Measurements from ENCODE around the gene SPAG16.

Gene SPAG16

DNA sequence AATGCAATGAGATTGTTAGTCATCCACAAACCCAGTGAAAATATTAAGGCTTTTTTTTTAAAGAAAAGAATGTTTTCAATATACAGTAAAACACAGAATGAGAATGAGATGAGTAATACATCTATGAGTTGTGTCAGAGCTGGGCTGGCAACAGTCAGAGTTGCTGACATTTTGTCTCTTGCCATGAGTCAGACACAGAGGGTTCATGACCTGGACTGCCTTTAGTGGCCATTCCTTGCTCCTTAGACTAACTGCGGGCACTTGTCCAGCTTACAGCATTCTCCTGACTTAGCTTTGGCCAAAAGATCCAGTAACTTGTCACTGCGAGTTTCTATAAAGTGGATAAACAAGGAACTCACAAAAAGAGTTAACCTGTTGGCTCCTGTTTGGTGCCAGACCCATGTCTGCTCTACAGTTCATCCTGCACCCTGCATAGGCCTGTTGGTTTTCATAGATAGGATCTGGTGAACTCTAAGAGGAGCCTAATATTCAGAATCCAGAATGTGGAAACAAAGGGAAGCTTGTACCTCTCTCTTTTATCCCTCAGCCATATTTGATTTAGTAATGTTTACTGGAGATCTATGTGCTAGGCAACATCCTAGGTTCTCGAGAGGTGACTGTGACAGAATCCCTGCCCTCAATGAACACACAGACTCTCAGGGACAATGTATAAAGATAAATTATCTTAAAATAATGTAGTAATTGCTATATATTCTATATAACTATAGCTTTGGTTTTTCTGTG is 735.1 kb downstream of the SPAG16 start:
- Histone ChIP-seq H3K27me3 (ENCODE audit: insufficient read depth, poor library complexity, severe bottlenecking) (no peaks in the 10 kb centered on the region), H3K4me3 (replicated peaks; ENCODE audit: insufficient read depth, low read length) (no peak overlapping the region), H3K27ac (replicated peaks) (no peak overlapping the region)
- no peak for TF ChIP-seq CTCF (IDR thresholded peaks at IDR 0.05; ENCODE audit: insufficient read depth, low read length)
- TF ChIP-seq SPI1 (IDR thresholded peaks at IDR 0.05; ENCODE audit: borderline replicate concordance, low read depth): no peak
- TF ChIP-seq REST (IDR thresholded peaks at IDR 0.05; ENCODE audit: insufficient replicate concordance, low read depth): no peak
- no peak for TF ChIP-seq GABPA (IDR thresholded peaks at IDR 0.05; ENCODE audit: low read depth)
- TF ChIP-seq POLR2AphosphoS5 (IDR thresholded peaks at IDR 0.05; ENCODE audit: low read depth): no peak
- no peak for DNase-seq (ENCODE audit: low read depth in 1 of 2, low spot score in 1 of 2)

DNA sequence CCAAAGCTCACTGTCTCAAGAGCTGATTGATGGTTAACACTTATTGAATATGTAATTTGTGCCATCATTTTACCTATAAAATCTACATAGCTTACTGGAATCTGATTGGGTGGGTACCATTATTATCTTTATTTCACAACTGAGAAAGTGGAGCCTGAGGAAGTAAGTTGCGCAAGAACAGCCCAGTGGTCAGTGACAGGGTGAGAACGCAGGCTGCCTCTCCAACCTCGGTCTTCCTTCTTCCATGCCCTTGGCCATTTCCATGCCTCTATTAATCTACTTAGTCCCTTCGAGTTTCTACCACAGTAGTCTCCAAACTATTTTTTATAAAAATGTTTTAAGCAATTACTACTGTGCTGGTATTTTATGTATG is 735.7 kb downstream of the SPAG16 start:
- Histone ChIP-seq H3K27me3 (ENCODE audit: insufficient read depth, poor library complexity, severe bottlenecking) (no peaks in the 10 kb centered on the region), H3K4me3 (replicated peaks; ENCODE audit: insufficient read depth, low read length) (no peak overlapping the region), H3K27ac (replicated peaks) (no peak overlapping the region)
- DNase-seq (ENCODE audit: low read depth in 1 of 2, low spot score in 1 of 2): no peak
- TF ChIP-seq REST (IDR thresholded peaks at IDR 0.05; ENCODE audit: insufficient replicate concordance, low read depth): no peak
- no peak for TF ChIP-seq CTCF (IDR thresholded peaks at IDR 0.05; ENCODE audit: insufficient read depth, low read length)

GRCh38 chr2:214029190-214029589 is 744.9 kb downstream of the SPAG16 start:
- H3K4me3 ChIP-seq (replicated peaks; ENCODE audit: insufficient read depth, low read length): no peak overlapping the region
- DNase-seq (ENCODE audit: low read depth in 1 of 2, low spot score in 1 of 2): no peak
- H3K27me3 ChIP-seq (ENCODE audit: insufficient read depth, poor library complexity, severe bottlenecking): no peaks in the 10 kb centered on the region
- no peak overlapping the region for H3K27ac ChIP-seq (replicated peaks)
- TF ChIP-seq CTCF (IDR thresholded peaks at IDR 0.05; ENCODE audit: insufficient read depth, low read length) (no peak), POLR2AphosphoS5 (IDR thresholded peaks at IDR 0.05; ENCODE audit: low read depth) (no peak), GABPA (IDR thresholded peaks at IDR 0.05; ENCODE audit: low read depth) (no peak), REST (IDR thresholded peaks at IDR 0.05; ENCODE audit: insufficient replicate concordance, low read depth) (no peak), SPI1 (IDR thresholded peaks at IDR 0.05; ENCODE audit: borderline replicate concordance, low read depth) (no peak)

Measured in HL-60 (cell line).